ENCODE measurements around the gene NNMT.
"Not testable (repeated sequence)": the region's sequence is repeated elsewhere in the genome, so short reads cannot be mapped to it uniquely, and the experiment has no call there.

The NNMT gene

GRCh38 chr11:114309517-114309916 is 13.3 kb downstream of the NNMT start:
- DNase-seq (ENCODE audit: low read depth, low spot score): no peak

- DNase-seq (ENCODE audit: low read depth, low spot score): no peak
These were observed 13.9 kb downstream of the NNMT start for GRCh38 chr11:114310095-114310494.

- DNase-seq (ENCODE audit: low read depth, low spot score): no peak
These were observed 15.7 kb downstream of the NNMT start for GRCh38 chr11:114311946-114312345.

GRCh38 chr11:114314096-114314495 is 17.9 kb downstream of the NNMT start:
- DNase-seq (ENCODE audit: low read depth, low spot score): no peak

DNA sequence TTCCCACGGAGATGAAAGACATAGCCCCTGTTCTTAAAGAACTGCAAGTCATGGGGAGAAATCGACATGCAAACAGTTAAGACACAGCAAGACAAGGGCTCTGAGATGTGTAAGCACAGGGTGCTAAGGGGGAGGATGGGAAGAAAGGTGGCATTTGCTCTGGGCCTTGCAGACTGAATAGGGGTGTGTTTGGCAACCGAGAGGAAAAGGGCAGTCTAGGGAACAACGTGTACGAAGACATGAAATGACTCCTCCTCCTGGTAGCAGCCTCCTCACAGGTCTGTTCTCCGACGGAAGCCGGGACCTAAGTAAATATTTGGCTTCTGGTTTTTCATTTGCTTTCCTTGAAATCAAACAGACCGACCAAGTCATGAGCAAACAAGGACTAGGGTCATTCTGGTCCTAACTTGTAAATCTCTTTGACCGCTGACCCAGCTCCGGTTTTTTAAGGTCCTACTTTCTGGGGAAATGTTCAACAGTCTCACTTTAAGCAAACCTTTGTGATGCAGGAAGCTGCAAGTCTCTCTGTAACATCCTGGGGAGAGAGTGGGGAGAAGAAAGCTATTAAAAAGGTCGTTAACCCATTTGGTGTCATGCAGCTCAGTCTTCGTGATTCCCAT is 19.7 kb downstream of the NNMT start:
- DNase-seq (ENCODE audit: low read depth, low spot score): no peak

GRCh38 chr11:114316980-114317786 is 21.0 kb downstream of the NNMT start:
- no peak for DNase-seq (ENCODE audit: low read depth, low spot score)

- DNase-seq (ENCODE audit: low read depth, low spot score): no peak
These were observed 21.6 kb downstream of the NNMT start for GRCh38 chr11:114317787-114318137.

GRCh38 chr11:114318361-114318760 is 22.2 kb downstream of the NNMT start:
- no peak for DNase-seq (ENCODE audit: low read depth, low spot score)

- no peak for DNase-seq (ENCODE audit: low read depth, low spot score)
These were observed 23.6 kb downstream of the NNMT start for GRCh38 chr11:114319716-114320328.

DNA sequence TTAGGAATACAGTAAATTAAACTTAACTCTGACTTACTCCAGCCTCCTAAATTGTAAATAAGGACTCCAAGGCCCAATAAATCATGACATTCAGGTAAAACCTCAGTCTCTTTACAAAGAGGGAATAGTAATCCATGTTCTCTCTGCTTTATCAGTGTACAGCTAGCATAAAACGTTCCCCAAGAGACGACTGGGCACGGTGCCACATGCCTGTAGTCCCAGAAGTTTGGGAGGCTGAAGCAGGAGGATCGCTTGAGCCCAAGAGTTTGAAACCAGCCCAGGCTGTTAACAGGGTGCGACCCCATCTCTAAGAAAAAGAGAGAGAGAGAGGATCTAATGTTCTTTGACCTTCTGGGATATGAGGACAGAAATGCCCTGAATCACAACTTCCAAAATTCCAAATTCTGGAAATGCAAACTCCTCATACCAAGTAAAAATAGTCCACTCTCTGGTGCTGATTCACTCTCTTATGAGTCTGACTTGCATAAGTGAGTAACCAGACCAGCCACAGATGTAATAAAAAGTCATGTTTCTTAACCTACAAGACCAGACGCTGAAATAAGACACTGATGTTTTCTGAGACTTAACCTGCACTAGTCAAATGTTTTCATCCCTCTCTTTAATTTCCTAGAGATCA is 25.5 kb downstream of the NNMT start:
- no peak for DNase-seq (ENCODE audit: low read depth, low spot score)

DNA sequence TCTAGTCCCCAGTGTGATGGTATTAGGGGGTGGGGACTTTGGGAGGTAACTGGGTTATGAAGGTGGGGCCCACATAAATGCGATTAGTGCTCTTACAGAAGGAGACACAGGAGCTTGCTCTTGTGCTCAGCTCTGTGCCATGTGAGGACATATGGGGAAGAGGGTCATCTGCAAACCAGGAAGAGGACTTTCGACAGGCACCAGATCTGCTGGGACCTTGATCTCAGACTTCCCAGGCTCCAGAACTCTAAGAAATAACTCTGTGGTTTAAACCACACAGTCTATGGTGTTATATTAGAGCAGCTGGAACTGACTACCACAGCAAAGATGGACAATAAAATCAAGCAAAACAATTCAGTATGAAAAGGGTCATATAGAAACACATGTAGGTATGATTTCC is 26.7 kb downstream of the NNMT start:
- DNase-seq (ENCODE audit: low read depth, low spot score): no peak

GRCh38 chr11:114326151-114326550 is 30.0 kb downstream of the NNMT start:
- DNase-seq (ENCODE audit: low read depth, low spot score): no peak

GRCh38 chr11:114326776-114327175 is 30.6 kb downstream of the NNMT start:
- DNase-seq (ENCODE audit: low read depth, low spot score): no peak

DNA sequence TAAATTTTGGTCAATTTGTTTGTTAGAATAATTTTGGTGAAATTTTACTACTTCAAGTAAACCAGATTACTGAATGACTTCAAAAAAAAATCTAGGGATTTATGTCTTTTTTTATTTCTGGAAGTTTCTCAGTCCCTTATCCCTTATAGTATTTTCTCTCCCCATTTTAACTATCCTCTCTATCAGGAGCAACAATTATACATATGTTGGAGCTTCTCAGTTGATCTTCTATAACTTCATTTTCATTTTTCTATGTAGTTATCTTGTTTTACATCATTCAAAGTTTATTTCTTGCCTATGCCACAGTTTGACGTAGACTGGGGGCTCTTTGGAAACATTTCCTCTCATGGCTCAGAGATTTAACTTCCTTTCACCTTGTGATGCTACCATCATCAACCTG is 34.2 kb downstream of the NNMT start:
- no peak for DNase-seq (ENCODE audit: low read depth, low spot score)

DNA sequence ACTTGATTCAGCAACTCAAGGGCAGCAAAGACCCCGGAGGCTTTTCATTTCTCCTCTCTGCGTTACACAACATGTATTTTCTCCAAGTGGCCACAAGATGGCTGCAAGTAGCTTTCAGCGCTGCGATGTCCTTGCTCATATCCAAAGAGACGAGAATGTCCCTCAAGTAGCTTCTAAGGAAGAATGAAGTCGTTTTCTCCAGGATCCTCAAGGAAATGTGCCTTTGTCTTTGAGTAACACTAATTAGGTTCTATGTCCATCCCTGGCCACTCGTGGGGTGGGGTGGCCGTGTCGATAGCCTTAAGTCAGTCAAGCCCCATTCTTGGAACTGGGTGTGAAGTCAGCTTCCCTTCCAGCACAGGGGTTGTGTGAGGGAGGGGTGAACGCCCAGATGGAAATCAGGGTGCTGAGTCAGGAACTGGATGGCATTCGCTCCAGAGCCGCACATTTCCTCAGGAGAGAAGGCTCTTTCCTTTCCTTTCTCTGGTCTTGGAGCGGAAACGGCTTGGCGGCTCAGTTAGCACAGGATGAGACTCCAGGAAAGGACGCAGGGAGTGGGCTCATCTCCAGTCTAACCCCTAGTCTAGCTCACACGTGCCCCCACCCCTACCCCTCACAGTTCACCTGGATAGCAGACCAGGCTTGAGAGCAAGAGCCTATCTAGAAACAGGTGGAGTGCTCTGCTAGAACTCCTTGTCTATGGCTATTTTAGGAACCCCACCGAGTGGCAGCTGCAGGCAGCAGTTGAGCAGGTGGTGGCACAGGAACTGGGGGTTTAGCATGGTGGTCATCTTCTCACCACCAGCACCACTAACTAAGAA is 44.3 kb downstream of the NNMT start:
- no peak for DNase-seq (ENCODE audit: low read depth, low spot score)

- DNase-seq (ENCODE audit: low read depth, low spot score): not testable (repeated sequence)
These were observed 45.5 kb downstream of the NNMT start for GRCh38 chr11:114341667-114342066.

GRCh38 chr11:114342476-114342875 is 46.3 kb downstream of the NNMT start:
- DNase-seq (ENCODE audit: low read depth, low spot score): no peak

DNA sequence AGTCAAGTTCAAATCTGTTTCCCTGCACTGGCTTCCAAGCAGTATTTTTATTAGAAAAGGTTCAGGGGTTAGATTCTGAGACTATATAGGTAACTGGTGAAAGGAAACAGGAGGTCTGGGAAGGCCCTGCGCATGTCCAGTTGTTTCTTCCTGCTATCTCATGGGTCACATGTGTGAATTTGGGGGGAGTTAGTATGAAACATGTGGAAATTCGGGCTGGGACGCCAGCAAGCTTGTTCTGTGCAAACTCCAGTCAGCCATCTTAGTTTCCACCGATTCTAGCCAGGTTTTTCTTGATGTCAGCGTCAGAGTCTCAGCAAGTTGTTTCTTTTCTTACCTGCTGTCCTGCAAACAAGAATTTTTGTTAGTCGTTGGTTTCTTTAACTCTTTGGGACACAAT is 46.8 kb downstream of the NNMT start:
- no peak for DNase-seq (ENCODE audit: low read depth, low spot score)

- no peak for DNase-seq (ENCODE audit: low read depth, low spot score)
These were observed 47.3 kb downstream of the NNMT start for GRCh38 chr11:114343493-114343892.

- no peak for DNase-seq (ENCODE audit: low read depth, low spot score)
These were observed 48.3 kb downstream of the NNMT start for GRCh38 chr11:114344494-114344893.

GRCh38 chr11:114345575-114346222 is 49.5 kb downstream of the NNMT start:
- no peak for DNase-seq (ENCODE audit: low read depth, low spot score)
